T-helper 1 cell treated with Interleukin-12 subunit alpha and Interleukin-12 subunit beta and Interleukin-4 antibody, amounts not matched to agents 30 μg/mL and 1 μg/mL, for 36 hours (primary cell): ENCODE measurements around the gene PTER.

Source experiments
- H3K27ac Mint-ChIP-seq: one replicate; pipeline ENCODE4 v1.8.0; 2021; ENCODE audit warnings: mild to moderate bottlenecking, mixed read lengths
- H3K27me3 Mint-ChIP-seq: one replicate; pipeline ENCODE4 v1.8.0; 2021; ENCODE audit warnings: low read depth, mixed read lengths
- H3K36me3 Mint-ChIP-seq: one replicate; pipeline ENCODE4 v1.8.0; 2021; ENCODE audit warnings: low read depth, mixed read lengths
- H3K4me1 Mint-ChIP-seq: one replicate; pipeline ENCODE4 v1.8.0; 2021; ENCODE audit warnings: low read depth, mixed read lengths
- H3K4me3 Mint-ChIP-seq: one replicate; pipeline ENCODE4 v1.8.0; 2021; ENCODE audit warnings: mild to moderate bottlenecking, moderate library complexity, mixed read lengths
- H3K9me3 Mint-ChIP-seq: one replicate; pipeline ENCODE4 v1.8.0; 2021; ENCODE audit warnings: mixed read lengths

The PTER gene

DNA sequence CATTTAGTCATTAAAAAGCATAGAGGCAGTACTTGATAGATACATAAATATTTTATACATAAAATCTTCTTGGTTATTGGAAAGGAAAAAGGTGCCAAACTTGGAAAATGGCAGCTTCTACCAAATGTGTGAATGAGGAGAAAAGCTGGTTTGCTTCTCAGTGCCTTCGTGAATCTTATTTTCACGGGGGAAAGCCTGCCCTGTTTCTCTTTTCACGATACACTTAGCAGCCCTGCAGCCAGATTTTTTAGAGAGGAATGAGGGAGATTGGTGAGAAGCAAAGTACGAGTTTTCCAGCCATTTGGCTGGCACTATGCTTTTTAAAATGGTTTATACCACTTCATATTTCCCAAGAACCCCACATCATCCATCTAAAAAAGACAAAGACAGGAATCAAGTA is 107.8 kb downstream of the PTER start:
- Mint-ChIP-seq H3K27ac (no peak overlapping the region), H3K27me3 (peaks cover 4% of the 10 kb centered on the region), H3K4me1 (peaks cover 2% of the 10 kb centered on the region), H3K9me3 (no peaks in the 10 kb centered on the region), H3K36me3 (no peaks in the 10 kb centered on the region), H3K4me3 (no peak overlapping the region)

GRCh38 chr10:16545116-16545736 is 108.4 kb downstream of the PTER start:
- no peaks in the 10 kb centered on the region for H3K36me3 Mint-ChIP-seq
- peaks cover 4% of the 10 kb centered on the region for H3K27me3 Mint-ChIP-seq
- no peak overlapping the region for H3K4me3 Mint-ChIP-seq

GRCh38 chr10:16547973-16548372 is 111.2 kb downstream of the PTER start:
- no peaks in the 10 kb centered on the region for H3K9me3 Mint-ChIP-seq
- H3K36me3 Mint-ChIP-seq = no peaks in the 10 kb centered on the region
- no peak overlapping the region for H3K27ac Mint-ChIP-seq
- peaks cover 4% of the 10 kb centered on the region for H3K27me3 Mint-ChIP-seq
- H3K4me3 Mint-ChIP-seq = no peak overlapping the region
- peaks cover 2% of the 10 kb centered on the region for H3K4me1 Mint-ChIP-seq

More at GRCh38 chr10:16545116-16545736, 108.4 kb downstream of the PTER start:
- H3K4me1 Mint-ChIP-seq = peaks cover 2% of the 10 kb centered on the region
- H3K27ac Mint-ChIP-seq = no peak overlapping the region
- H3K9me3 Mint-ChIP-seq = no peaks in the 10 kb centered on the region

- no peaks in the 10 kb centered on the region for H3K9me3 Mint-ChIP-seq
- H3K27ac Mint-ChIP-seq = no peak overlapping the region
- H3K36me3 Mint-ChIP-seq = no peaks in the 10 kb centered on the region
- peaks cover 17% of the 10 kb centered on the region for H3K27me3 Mint-ChIP-seq
- H3K4me3 Mint-ChIP-seq = no peak overlapping the region
- no peaks in the 10 kb centered on the region for H3K4me1 Mint-ChIP-seq
Measured at GRCh38 chr10:16559236-16559773, 122.5 kb downstream of the PTER start.

DNA sequence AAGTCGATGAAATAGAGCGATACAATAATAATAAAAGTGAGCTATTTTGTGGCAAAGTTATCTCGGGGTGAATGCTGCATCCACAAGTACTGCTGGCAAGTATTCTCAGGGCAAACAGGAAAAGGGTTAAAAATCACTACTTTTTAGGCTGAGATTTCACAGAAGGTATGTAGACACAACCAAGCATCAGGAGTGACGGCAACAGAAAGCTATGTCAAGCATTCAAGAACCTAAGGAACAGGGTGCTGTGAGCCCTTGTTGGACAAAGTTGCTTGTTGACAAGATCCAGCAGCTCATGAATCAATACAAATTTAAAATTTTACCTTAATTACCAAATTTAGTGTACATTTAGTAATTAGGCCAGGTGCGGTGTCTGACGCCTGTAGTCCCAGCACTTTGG is 126.1 kb downstream of the PTER start:
- H3K9me3 Mint-ChIP-seq = no peaks in the 10 kb centered on the region
- peaks cover 14% of the 10 kb centered on the region for H3K27me3 Mint-ChIP-seq
- peaks cover 8% of the 10 kb centered on the region for H3K4me1 Mint-ChIP-seq
- H3K36me3 Mint-ChIP-seq = no peaks in the 10 kb centered on the region
- H3K4me3 Mint-ChIP-seq = no peak overlapping the region
- no peak overlapping the region for H3K27ac Mint-ChIP-seq
